Measurements from ENCODE around the gene AMY2A.
"Not testable (repeated sequence)": the region's sequence is repeated elsewhere in the genome, so short reads cannot be mapped to it uniquely, and the experiment has no call there.

Gene AMY2A

GRCh38 chr1:103616362-103616761 lies 865 bp upstream of the AMY2A start:
- in situ Hi-C loops (cut with HindIII; ENCODE audit: low sequenced_read_pairs): no loop called here
- no peak for TF ChIP-seq CTCF (IDR thresholded peaks at IDR 0.05; ENCODE audit: low read depth, low read length)
- DNase-seq (ENCODE audit: low read depth, low spot score): no peak
- H3K4me3 ChIP-seq (ENCODE audit: low read depth, low read length): no peak overlapping the region

GRCh38 chr1:103627436-103627835 lies 10.2 kb downstream of the AMY2A start:
- in situ Hi-C loops (cut with HindIII; ENCODE audit: low sequenced_read_pairs); H3K4me3 ChIP-seq (ENCODE audit: low read depth, low read length): not testable (repeated sequence)

GRCh38 chr1:103641194-103641593 lies 24.0 kb downstream of the AMY2A start:
- DNase-seq (ENCODE audit: low read depth, low spot score); in situ Hi-C loops (cut with HindIII; ENCODE audit: low sequenced_read_pairs); H3K4me3 ChIP-seq (ENCODE audit: low read depth, low read length): not testable (repeated sequence)

More at GRCh38 chr1:103627436-103627835, 10.2 kb downstream of the AMY2A start:
- DNase-seq (ENCODE audit: low read depth, low spot score): not testable (repeated sequence)

- in situ Hi-C loops (cut with HindIII; ENCODE audit: low sequenced_read_pairs); DNase-seq (ENCODE audit: low read depth, low spot score); H3K4me3 ChIP-seq (ENCODE audit: low read depth, low read length): not testable (repeated sequence)
Measured at GRCh38 chr1:103643908-103644307, 26.7 kb downstream of the AMY2A start.

- DNase-seq (ENCODE audit: low read depth, low spot score); H3K4me3 ChIP-seq (ENCODE audit: low read depth, low read length); in situ Hi-C loops (cut with HindIII; ENCODE audit: low sequenced_read_pairs): not testable (repeated sequence)
Measured at GRCh38 chr1:103650305-103650704, 33.1 kb downstream of the AMY2A start.

GRCh38 chr1:103650889-103651288 lies 33.7 kb downstream of the AMY2A start:
- DNase-seq (ENCODE audit: low read depth, low spot score); H3K4me3 ChIP-seq (ENCODE audit: low read depth, low read length); in situ Hi-C loops (cut with HindIII; ENCODE audit: low sequenced_read_pairs): not testable (repeated sequence)

GRCh38 chr1:103654133-103654532 lies 36.9 kb downstream of the AMY2A start:
- in situ Hi-C loops (cut with HindIII; ENCODE audit: low sequenced_read_pairs); H3K4me3 ChIP-seq (ENCODE audit: low read depth, low read length); DNase-seq (ENCODE audit: low read depth, low spot score): not testable (repeated sequence)

GRCh38 chr1:103655460-103655859 lies 38.2 kb downstream of the AMY2A start, which contains the start of gene AMY1A:
Gene AMY1A, plus strand, starts transcription at chr1:103655760. Its CDS starts 571 bp downstream, at chr1:103656331.
- H3K4me3 ChIP-seq (ENCODE audit: low read depth, low read length); DNase-seq (ENCODE audit: low read depth, low spot score); in situ Hi-C loops (cut with HindIII; ENCODE audit: low sequenced_read_pairs): not testable (repeated sequence)

Data from astrocyte of the spinal cord (primary cell).